Subcutaneous abdominal adipose tissue (tissue), 5 donors: ENCODE measurements around the gene DAGLA.
A peak's percentile ranks its signal among the peaks of the same experiment; 100 is the strongest.

ENCODE experiments used
- H3K27ac ChIP-seq: one replicate; pipeline ENCODE4 v1.7.0; 2013; ENCODE audit warnings: low read depth, mild to moderate bottlenecking, inconsistent platforms, low read length, moderate library complexity
- H3K27me3 ChIP-seq, 5 donors: one replicate each; pipeline ENCODE4 v1.7.0; 2013; ENCODE audit warnings: low read length in 5 of 5, inconsistent platforms in 1 of 5; ENCODE audit not compliant: control insufficient read depth in 5 of 5, insufficient read depth in 4 of 5
- H3K36me3 ChIP-seq, 5 donors: one replicate each; pipeline ENCODE4 v1.7.0; 2013; ENCODE audit warnings: low read length in 5 of 5; ENCODE audit not compliant: control insufficient read depth in 5 of 5, insufficient read depth in 5 of 5
- H3K4me1 ChIP-seq, 5 donors: one replicate each; pipeline ENCODE4 v1.7.0; 2013; ENCODE audit warnings: low read length in 5 of 5, mild to moderate bottlenecking in 3 of 5, moderate library complexity in 1 of 5; ENCODE audit not compliant: control insufficient read depth in 5 of 5, insufficient read depth in 5 of 5
- H3K4me3 ChIP-seq, 5 donors: one replicate each; pipeline ENCODE4 v1.7.0; 2013; ENCODE audit warnings: low read length in 5 of 5, low read depth in 1 of 5
- H3K9ac ChIP-seq, 5 donors: one replicate each; pipeline ENCODE4 v1.7.0; 2013; ENCODE audit warnings: low read length in 5 of 5, mild to moderate bottlenecking in 4 of 5, moderate library complexity in 3 of 5
- H3K9me3 ChIP-seq, 5 donors: one replicate each; pipeline ENCODE4 v1.7.0; 2013; ENCODE audit warnings: low read length in 5 of 5; ENCODE audit not compliant: control insufficient read depth in 5 of 5
- donor health status: healthy.
- donor health status: healthy.
- donor health status: healthy.
- donor health status: healthy.
- donor health status: healthy.

DAGLA gene

GRCh38 chr11:61679893-61680621 lies at the start of gene DAGLA:
TSS of gene DAGLA (plus strand) at chr11:61680391. CDS start at chr11:61720156, 39,765 bp downstream.
- Histone ChIP-seq H3K9ac (peak within 1 kb of the TSS in 4 of 5 donors; percentile 8 to 69 (median 41)), H3K27ac (no peak within 1 kb of the TSS), H3K9me3 (no peaks in the 10 kb centered on the region), H3K4me3 (peak within 1 kb of the TSS in 4 of 5 donors; percentile 57 to 75 (median 71)), H3K36me3 (no peaks in the 10 kb centered on the region), H3K4me1 (peaks cover 17 to 55% (median 47%) of the 10 kb centered on the region in 5 donors), H3K27me3 (peaks cover 2 to 30% (median 6%) of the 10 kb centered on the region in 5 donors)

- Histone ChIP-seq H3K9me3 (no peaks in the 10 kb centered on the region), H3K9ac (no peak overlapping the region), H3K27ac (no peak overlapping the region), H3K4me1 (peaks cover 0 to 7% (median 0%) of the 10 kb centered on the region in 5 donors), H3K27me3 (peaks cover 8 to 12% (median 10%) of the 10 kb centered on the region in 5 donors), H3K36me3 (no peaks in the 10 kb centered on the region), H3K4me3 (no peak overlapping the region)
These were observed 48.1 kb upstream of the DAGLA start for GRCh38 chr11:61632096-61632495.

- H3K27me3 ChIP-seq, result peaks cover 8 to 16% (median 14%) of the 10 kb centered on the region in 5 donors
- H3K4me3 ChIP-seq, result no peak overlapping the region
- no peaks in the 10 kb centered on the region for H3K9me3 ChIP-seq
- H3K36me3 ChIP-seq, result no peaks in the 10 kb centered on the region
- H3K27ac ChIP-seq, result no peak overlapping the region
- peaks cover 0 to 5% (median 3%) of the 10 kb centered on the region in 5 donors for H3K4me1 ChIP-seq
- no peak overlapping the region for H3K9ac ChIP-seq
These were observed 44.9 kb upstream of the DAGLA start for GRCh38 chr11:61635304-61635703.

- H3K9me3 ChIP-seq, result no peaks in the 10 kb centered on the region
- no peak overlapping the region for H3K9ac ChIP-seq
- no peak overlapping the region for H3K27ac ChIP-seq
- H3K4me3 ChIP-seq, result no peak overlapping the region
- H3K27me3 ChIP-seq, result peaks cover 8 to 16% (median 14%) of the 10 kb centered on the region in 5 donors
- H3K36me3 ChIP-seq, result no peaks in the 10 kb centered on the region
- peaks cover 0 to 5% (median 3%) of the 10 kb centered on the region in 5 donors for H3K4me1 ChIP-seq
These were observed 44.4 kb upstream of the DAGLA start for GRCh38 chr11:61635787-61636186.

GRCh38 chr11:61636676-61637075 lies 43.5 kb upstream of the DAGLA start:
- no peaks in the 10 kb centered on the region for H3K9me3 ChIP-seq
- H3K4me3 ChIP-seq, result no peak overlapping the region
- no peak overlapping the region for H3K9ac ChIP-seq
- H3K36me3 ChIP-seq, result no peaks in the 10 kb centered on the region
- peaks cover 8 to 16% (median 14%) of the 10 kb centered on the region in 5 donors for H3K27me3 ChIP-seq
- peaks cover 0 to 5% (median 3%) of the 10 kb centered on the region in 5 donors for H3K4me1 ChIP-seq
- H3K27ac ChIP-seq, result no peak overlapping the region

- no peaks in the 10 kb centered on the region for H3K36me3 ChIP-seq
- H3K4me3 ChIP-seq, result no peak overlapping the region
These were observed 42.9 kb upstream of the DAGLA start for GRCh38 chr11:61637277-61637676.

GRCh38 chr11:61639816-61640443 lies 40.3 kb upstream of the DAGLA start:
- Histone ChIP-seq H3K27ac (no peak overlapping the region), H3K9ac (no peak overlapping the region), H3K27me3 (peaks cover 0 to 9% (median 4%) of the 10 kb centered on the region in 5 donors)

More at GRCh38 chr11:61637277-61637676, 42.9 kb upstream of the DAGLA start:
- H3K27me3 ChIP-seq, result peaks cover 8 to 13% (median 10%) of the 10 kb centered on the region in 5 donors
- H3K9ac ChIP-seq, result no peak overlapping the region
- no peak overlapping the region for H3K27ac ChIP-seq
- H3K9me3 ChIP-seq, result no peaks in the 10 kb centered on the region
- peaks cover 0 to 5% (median 3%) of the 10 kb centered on the region in 5 donors for H3K4me1 ChIP-seq

GRCh38 chr11:61642162-61642561 lies 38.0 kb upstream of the DAGLA start:
- H3K27ac ChIP-seq, result no peak overlapping the region
- H3K4me3 ChIP-seq, result no peak overlapping the region
- H3K36me3 ChIP-seq, result no peaks in the 10 kb centered on the region
- H3K27me3 ChIP-seq, result peaks cover 0 to 5% (median 3%) of the 10 kb centered on the region in 5 donors
- H3K9ac ChIP-seq, result no peak overlapping the region
- H3K4me1 ChIP-seq, result peaks cover 0 to 5% (median 3%) of the 10 kb centered on the region in 5 donors
- H3K9me3 ChIP-seq, result no peaks in the 10 kb centered on the region

More at GRCh38 chr11:61639816-61640443, 40.3 kb upstream of the DAGLA start:
- Histone ChIP-seq H3K36me3 (no peaks in the 10 kb centered on the region), H3K4me3 (no peak overlapping the region), H3K4me1 (peaks cover 0 to 5% (median 3%) of the 10 kb centered on the region in 5 donors), H3K9me3 (no peaks in the 10 kb centered on the region)

- H3K36me3 ChIP-seq, result no peaks in the 10 kb centered on the region
- no peak overlapping the region for H3K9ac ChIP-seq
- H3K27ac ChIP-seq, result no peak overlapping the region
- H3K9me3 ChIP-seq, result no peaks in the 10 kb centered on the region
- no peaks in the 10 kb centered on the region for H3K27me3 ChIP-seq
- H3K4me1 ChIP-seq, result no peaks in the 10 kb centered on the region
- no peak overlapping the region for H3K4me3 ChIP-seq
These were observed 34.9 kb upstream of the DAGLA start for GRCh38 chr11:61645179-61645868.
